ENCODE data around the gene TRERF1. TPM values are rescaled to one million over a fixed set of nuclear protein-coding genes. Genes with fewer than 3 reads are reported as not detected.
"Not testable (repeated sequence)": the region's sequence is repeated elsewhere in the genome, so short reads cannot be mapped to it uniquely, and the experiment has no call there.

Gene TRERF1
- total and polyA plus RNA-seq, 2 experiments from 2014 or later = 11.2 to 20.6 TPM

DNA sequence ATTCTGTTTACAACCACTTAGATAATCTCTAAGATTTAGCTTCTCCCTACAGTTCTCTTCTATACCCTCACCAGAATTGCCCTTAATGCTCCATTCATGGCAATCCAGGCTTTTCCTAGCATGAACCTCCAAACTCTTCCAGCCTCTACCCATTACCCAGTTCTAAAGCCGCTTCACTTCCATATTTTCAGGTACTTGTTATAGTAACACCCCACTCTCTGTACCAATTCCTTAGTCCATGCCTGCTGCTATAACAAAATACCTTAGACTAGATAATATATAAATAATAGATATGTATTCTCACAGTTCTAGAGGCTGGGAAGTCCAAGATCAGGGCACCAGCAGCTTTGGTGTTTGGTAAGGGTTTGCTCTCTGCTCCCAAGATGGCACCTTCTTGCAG is 16.5 kb upstream of the TRERF1 start:
- Histone ChIP-seq H3F3A (replicated peaks; ENCODE audit: low read depth) (no peaks in the 10 kb centered on the region), H2AFZ (no peak overlapping the region), H4K20me1 (replicated peaks; ENCODE audit: insufficient read depth) (no peaks in the 10 kb centered on the region), H3K4me1 (ENCODE audit: insufficient read depth) (no peaks in the 10 kb centered on the region; the same call in 1 of the 2 replicates), H3K27ac (ENCODE audit: low read depth) (no peak overlapping the region), H3K79me2 (replicated peaks; ENCODE audit: insufficient read depth) (no peaks in the 10 kb centered on the region), H3K36me3 (ENCODE audit: insufficient read depth) (peaks cover 5% of the 10 kb centered on the region; the same call in 1 of the 2 replicates), H3K9me2 (ENCODE audit: insufficient read depth) (no peaks in the 10 kb centered on the region), H3K27me3 (ENCODE audit: insufficient read depth) (no peaks in the 10 kb centered on the region), H3K4me2 (no peak overlapping the region), H3K4me3 (no peak overlapping the region)
- Mint-ChIP-seq H3K9me3 (peaks cover 35% of the 10 kb centered on the region), H3K27me3 (ENCODE audit: insufficient read depth, low read depth, poor library complexity) (peaks cover 8% of the 10 kb centered on the region), H3K4me3 (no peak overlapping the region), H3K4me1 (peaks cover 8% of the 10 kb centered on the region), H3K27ac (no peak overlapping the region), H3K36me3 (ENCODE audit: low read depth) (peaks cover 13% of the 10 kb centered on the region)
- TF ChIP-seq EZH2 (IDR thresholded peaks at IDR 0.05; ENCODE audit: low read depth, unreplicated experiment) (no peak), ZNF114 (CRISPR knock-in tag; IDR thresholded peaks at IDR 0.05) (no peak)
- ATAC-seq (no peak), DNase-seq (ENCODE audit: low spot score) (no peak)

- Histone ChIP-seq H3F3A (replicated peaks; ENCODE audit: low read depth) (no peaks in the 10 kb centered on the region), H3K27me3 (ENCODE audit: insufficient read depth) (no peaks in the 10 kb centered on the region), H2AFZ (no peak overlapping the region), H3K27ac (ENCODE audit: low read depth) (no peak overlapping the region), H3K4me3 (no peak overlapping the region), H3K4me1 (ENCODE audit: insufficient read depth) (no peaks in the 10 kb centered on the region; the same call in 1 of the 2 replicates), H3K36me3 (ENCODE audit: insufficient read depth) (peaks cover 5% of the 10 kb centered on the region; the same call in 1 of the 2 replicates), H3K79me2 (replicated peaks; ENCODE audit: insufficient read depth) (no peaks in the 10 kb centered on the region), H3K9me2 (ENCODE audit: insufficient read depth) (no peaks in the 10 kb centered on the region), H3K4me2 (no peak overlapping the region), H4K20me1 (replicated peaks; ENCODE audit: insufficient read depth) (no peaks in the 10 kb centered on the region)
- Mint-ChIP-seq H3K36me3 (ENCODE audit: low read depth) (peaks cover 13% of the 10 kb centered on the region), H3K27ac (no peak overlapping the region), H3K27me3 (ENCODE audit: insufficient read depth, low read depth, poor library complexity) (peaks cover 6% of the 10 kb centered on the region), H3K4me3 (no peak overlapping the region), H3K4me1 (peaks cover 8% of the 10 kb centered on the region), H3K9me3 (peaks cover 35% of the 10 kb centered on the region)
- DNase-seq (ENCODE audit: low spot score) = no peak
- no peak for TF ChIP-seq STAT1 (IDR thresholded peaks at IDR 0.05; ENCODE audit: unreplicated experiment)
- no peak for TF ChIP-seq CREB1 (CRISPR knock-in tag; IDR thresholded peaks at IDR 0.05; ENCODE audit: low read depth)
- no peak for TF ChIP-seq POLR2AphosphoS5 (IDR thresholded peaks at IDR 0.05; ENCODE audit: low read depth)
- no peak for TF ChIP-seq EZH2phosphoT487 (IDR thresholded peaks at IDR 0.05; ENCODE audit: unreplicated experiment)
- TF ChIP-seq ZNF114 (CRISPR knock-in tag; IDR thresholded peaks at IDR 0.05) = no peak
- TF ChIP-seq, protein P1, sequence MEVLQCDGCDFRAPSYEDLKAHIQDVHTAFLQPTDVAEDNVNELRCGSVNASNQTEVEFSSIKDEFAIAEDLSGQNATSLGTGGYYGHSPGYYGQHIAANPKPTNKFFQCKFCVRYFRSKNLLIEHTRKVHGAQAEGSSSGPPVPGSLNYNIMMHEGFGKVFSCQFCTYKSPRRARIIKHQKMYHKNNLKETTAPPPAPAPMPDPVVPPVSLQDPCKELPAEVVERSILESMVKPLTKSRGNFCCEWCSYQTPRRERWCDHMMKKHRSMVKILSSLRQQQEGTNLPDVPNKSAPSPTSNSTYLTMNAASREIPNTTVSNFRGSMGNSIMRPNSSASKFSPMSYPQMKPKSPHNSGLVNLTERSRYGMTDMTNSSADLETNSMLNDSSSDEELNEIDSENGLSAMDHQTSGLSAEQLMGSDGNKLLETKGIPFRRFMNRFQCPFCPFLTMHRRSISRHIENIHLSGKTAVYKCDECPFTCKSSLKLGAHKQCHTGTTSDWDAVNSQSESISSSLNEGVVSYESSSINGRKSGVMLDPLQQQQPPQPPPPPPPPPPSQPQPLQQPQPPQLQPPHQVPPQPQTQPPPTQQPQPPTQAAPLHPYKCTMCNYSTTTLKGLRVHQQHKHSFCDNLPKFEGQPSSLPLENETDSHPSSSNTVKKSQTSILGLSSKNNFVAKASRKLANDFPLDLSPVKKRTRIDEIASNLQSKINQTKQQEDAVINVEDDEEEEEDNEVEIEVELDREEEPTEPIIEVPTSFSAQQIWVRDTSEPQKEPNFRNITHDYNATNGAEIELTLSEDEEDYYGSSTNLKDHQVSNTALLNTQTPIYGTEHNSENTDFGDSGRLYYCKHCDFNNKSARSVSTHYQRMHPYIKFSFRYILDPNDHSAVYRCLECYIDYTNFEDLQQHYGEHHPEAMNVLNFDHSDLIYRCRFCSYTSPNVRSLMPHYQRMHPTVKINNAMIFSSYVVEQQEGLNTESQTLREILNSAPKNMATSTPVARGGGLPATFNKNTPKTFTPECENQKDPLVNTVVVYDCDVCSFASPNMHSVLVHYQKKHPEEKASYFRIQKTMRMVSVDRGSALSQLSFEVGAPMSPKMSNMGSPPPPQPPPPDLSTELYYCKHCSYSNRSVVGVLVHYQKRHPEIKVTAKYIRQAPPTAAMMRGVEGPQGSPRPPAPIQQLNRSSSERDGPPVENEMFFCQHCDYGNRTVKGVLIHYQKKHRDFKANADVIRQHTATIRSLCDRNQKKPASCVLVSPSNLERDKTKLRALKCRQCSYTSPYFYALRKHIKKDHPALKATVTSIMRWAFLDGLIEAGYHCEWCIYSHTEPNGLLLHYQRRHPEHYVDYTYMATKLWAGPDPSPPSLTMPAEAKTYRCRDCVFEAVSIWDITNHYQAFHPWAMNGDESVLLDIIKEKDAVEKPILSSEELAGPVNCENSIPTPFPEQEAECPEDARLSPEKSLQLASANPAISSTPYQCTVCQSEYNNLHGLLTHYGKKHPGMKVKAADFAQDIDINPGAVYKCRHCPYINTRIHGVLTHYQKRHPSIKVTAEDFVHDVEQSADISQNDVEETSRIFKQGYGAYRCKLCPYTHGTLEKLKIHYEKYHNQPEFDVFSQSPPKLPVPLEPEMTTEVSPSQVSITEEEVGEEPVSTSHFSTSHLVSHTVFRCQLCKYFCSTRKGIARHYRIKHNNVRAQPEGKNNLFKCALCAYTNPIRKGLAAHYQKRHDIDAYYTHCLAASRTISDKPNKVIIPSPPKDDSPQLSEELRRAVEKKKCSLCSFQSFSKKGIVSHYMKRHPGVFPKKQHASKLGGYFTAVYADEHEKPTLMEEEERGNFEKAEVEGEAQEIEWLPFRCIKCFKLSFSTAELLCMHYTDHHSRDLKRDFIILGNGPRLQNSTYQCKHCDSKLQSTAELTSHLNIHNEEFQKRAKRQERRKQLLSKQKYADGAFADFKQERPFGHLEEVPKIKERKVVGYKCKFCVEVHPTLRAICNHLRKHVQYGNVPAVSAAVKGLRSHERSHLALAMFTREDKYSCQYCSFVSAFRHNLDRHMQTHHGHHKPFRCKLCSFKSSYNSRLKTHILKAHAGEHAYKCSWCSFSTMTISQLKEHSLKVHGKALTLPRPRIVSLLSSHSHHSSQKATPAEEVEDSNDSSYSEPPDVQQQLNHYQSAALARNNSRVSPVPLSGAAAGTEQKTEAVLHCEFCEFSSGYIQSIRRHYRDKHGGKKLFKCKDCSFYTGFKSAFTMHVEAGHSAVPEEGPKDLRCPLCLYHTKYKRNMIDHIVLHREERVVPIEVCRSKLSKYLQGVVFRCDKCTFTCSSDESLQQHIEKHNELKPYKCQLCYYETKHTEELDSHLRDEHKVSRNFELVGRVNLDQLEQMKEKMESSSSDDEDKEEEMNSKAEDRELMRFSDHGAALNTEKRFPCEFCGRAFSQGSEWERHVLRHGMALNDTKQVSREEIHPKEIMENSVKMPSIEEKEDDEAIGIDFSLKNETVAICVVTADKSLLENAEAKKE (CRISPR knock-in tag; IDR thresholded peaks at IDR 0.05) = no peak
- no peak for TF ChIP-seq ZNF331 (CRISPR knock-in tag; IDR thresholded peaks at IDR 0.05; ENCODE audit: low read depth)
- TF ChIP-seq, protein P2, sequence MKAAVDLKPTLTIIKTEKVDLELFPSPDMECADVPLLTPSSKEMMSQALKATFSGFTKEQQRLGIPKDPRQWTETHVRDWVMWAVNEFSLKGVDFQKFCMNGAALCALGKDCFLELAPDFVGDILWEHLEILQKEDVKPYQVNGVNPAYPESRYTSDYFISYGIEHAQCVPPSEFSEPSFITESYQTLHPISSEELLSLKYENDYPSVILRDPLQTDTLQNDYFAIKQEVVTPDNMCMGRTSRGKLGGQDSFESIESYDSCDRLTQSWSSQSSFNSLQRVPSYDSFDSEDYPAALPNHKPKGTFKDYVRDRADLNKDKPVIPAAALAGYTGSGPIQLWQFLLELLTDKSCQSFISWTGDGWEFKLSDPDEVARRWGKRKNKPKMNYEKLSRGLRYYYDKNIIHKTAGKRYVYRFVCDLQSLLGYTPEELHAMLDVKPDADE (IDR thresholded peaks at IDR 0.05) = no peak
- no peak for ATAC-seq
These were observed 15.9 kb upstream of the TRERF1 start for GRCh38 chr6:42467651-42468050.

DNA sequence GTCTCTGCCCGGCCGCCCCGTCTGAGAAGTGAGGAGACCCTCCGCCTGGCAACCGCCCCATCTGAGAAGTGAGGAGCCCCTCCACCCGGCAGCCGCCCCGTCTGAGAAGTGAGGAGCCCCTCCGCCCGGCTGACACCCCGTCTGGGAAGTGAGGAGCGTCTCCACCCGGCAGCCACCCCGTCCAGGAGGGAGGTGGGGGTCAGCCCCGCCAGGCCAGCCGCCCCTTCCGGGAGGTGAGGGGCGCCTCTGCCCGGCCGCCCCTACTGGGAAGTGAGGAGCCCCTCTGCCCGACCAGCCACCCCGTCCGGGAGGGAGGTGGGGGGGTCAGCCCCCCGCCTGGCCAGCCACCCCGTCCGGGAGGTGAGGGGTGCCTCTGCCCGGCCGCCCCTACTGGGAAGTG is 14.7 kb upstream of the TRERF1 start:
- not testable (repeated sequence) for DNase-seq (ENCODE audit: low spot score); H3K27ac ChIP-seq (ENCODE audit: low read depth); ATAC-seq; H3K4me1 ChIP-seq (ENCODE audit: insufficient read depth); H3K27ac Mint-ChIP-seq; H3K9me2 ChIP-seq (ENCODE audit: insufficient read depth); H3K27me3 ChIP-seq (ENCODE audit: insufficient read depth); H3K27me3 Mint-ChIP-seq (ENCODE audit: insufficient read depth, low read depth, poor library complexity); H3K4me3 Mint-ChIP-seq; H3K36me3 ChIP-seq (ENCODE audit: insufficient read depth); H2AFZ ChIP-seq; H3K4me1 Mint-ChIP-seq; H3K4me2 ChIP-seq; H3K79me2 ChIP-seq (replicated peaks; ENCODE audit: insufficient read depth); H3K4me3 ChIP-seq; H4K20me1 ChIP-seq (replicated peaks; ENCODE audit: insufficient read depth); H3F3A ChIP-seq (replicated peaks; ENCODE audit: low read depth)
- Mint-ChIP-seq H3K36me3 (ENCODE audit: low read depth) (peaks cover 13% of the 10 kb centered on the region), H3K9me3 (peaks cover 35% of the 10 kb centered on the region)

All from GM23338 (cell line).